Bladder microvascular endothelial cell (primary cell): ENCODE results near the gene CCDC40. TPM values are rescaled to one million over a fixed set of nuclear protein-coding genes. Genes with fewer than 3 reads are reported as not detected.

Experiments
- total RNA-seq: library from RNA; depleted of rRNA; stranded (reverse); fragments of >200 nt; gene quantifications from 2 replicates; pipeline ENCODE4 v1.2.3, GENCODE V29; 2014

CCDC40 gene
- total RNA-seq = 0.49 and 3.2 TPM in 2 replicates

GRCh38 chr17:80035937-80036714 lies at the start of gene CCDC40:
CCDC40 (plus strand) TSS chr17:80036642; CDS start chr17:80036663, 21 bp downstream.

GRCh38 chr17:80035687-80035936 lies 830 bp upstream of the CCDC40 start, which contains the start of gene TBC1D16:
TBC1D16 (minus strand) TSS chr17:80035872; CDS start chr17:80013547, 22,325 bp downstream.

GRCh38 chr17:80101011-80101945 lies 64.8 kb downstream of the CCDC40 start, which contains the start of gene GAA:
GAA (plus strand) TSS chr17:80101581; CDS start chr17:80104587, 3,006 bp downstream.

GRCh38 chr17:80147035-80147822 lies 110.8 kb downstream of the CCDC40 start, which contains the start of gene EIF4A3:
EIF4A3 (minus strand) TSS chr17:80147128; CDS start chr17:80146961, 167 bp downstream.

Other genes starting within 250 kb of the CCDC40 start
- 1.5 and 3.6 TPM in 2 replicates for gene CBX8, start 239.6 kb upstream of the CCDC40 start, total RNA-seq
- gene CBX4, start 197.2 kb upstream of the CCDC40 start, total RNA-seq = 7.0 and 8.9 TPM in 2 replicates
- gene TBC1D16, start 770 bp upstream of the CCDC40 start, total RNA-seq = 15.1 and 54.9 TPM in 2 replicates
- gene GAA, start 64.9 kb downstream of the CCDC40 start, total RNA-seq = 13.4 and 45.4 TPM in 2 replicates
- 94.9 and 205 TPM in 2 replicates for gene EIF4A3, start 110.5 kb downstream of the CCDC40 start, total RNA-seq
- gene CARD14, start 133.4 kb downstream of the CCDC40 start, total RNA-seq = 0.16 and 0.50 TPM in 2 replicates
- gene SGSH, start 183.7 kb downstream of the CCDC40 start, total RNA-seq = 9.6 and 31.3 TPM in 2 replicates
- 6.0 and 13.9 TPM in 2 replicates for gene SLC26A11, start 183.8 kb downstream of the CCDC40 start, total RNA-seq
- gene RNF213, start 224.2 kb downstream of the CCDC40 start, total RNA-seq = 96.0 and 227 TPM in 2 replicates